Gastrocnemius medialis (tissue), 4 donors: ENCODE data around the gene C18orf63.

ENCODE experiments used
- POLR2A ChIP-seq, 2 donors: fragments of 450-650 bp; IDR thresholded peaks; one replicate each; pipeline ENCODE4 v1.6.1; 2017; ENCODE audit warnings: antibody characterized with exemption in 2 of 2, mild to moderate bottlenecking in 2 of 2, moderate library complexity in 2 of 2
- TF ChIP-seq, protein P1 (sequence below), 5 experiments: fragments of 450-650 bp in 3 of 5; fragments of 200-600 bp in 2 of 5; sonication (generic) in 2 of 5; IDR thresholded peaks in 4 of 5; conservative IDR thresholded peaks in 1 of 5; 1 replicate in 4 of 5; 2 replicates in 1 of 5; pipeline ENCODE4 v1.5.1; 2016 to 2019; ENCODE audit warnings: antibody characterized with exemption in 5 of 5, mild to moderate bottlenecking in 3 of 5, moderate library complexity in 3 of 5

DNA sequence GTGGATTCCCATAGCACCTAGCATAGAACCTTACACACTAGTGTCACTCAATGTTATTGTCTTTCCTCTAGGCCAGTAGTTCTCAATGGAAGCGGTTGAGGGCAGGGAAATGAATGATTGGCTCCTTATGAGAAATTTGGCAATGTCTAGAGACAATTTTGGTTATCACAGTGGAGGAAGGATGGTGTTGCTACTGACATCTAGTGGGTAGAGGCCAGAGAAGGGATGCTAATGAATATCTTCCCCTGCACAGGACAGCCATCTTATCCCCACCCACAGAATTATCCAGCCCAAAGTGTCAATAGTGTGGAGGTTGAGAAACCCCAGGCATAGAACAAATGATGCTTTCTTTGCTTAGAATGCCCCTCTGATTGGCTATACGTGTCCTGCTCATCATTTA is 15.8 kb downstream of the C18orf63 start:
- TF ChIP-seq, protein P1, sequence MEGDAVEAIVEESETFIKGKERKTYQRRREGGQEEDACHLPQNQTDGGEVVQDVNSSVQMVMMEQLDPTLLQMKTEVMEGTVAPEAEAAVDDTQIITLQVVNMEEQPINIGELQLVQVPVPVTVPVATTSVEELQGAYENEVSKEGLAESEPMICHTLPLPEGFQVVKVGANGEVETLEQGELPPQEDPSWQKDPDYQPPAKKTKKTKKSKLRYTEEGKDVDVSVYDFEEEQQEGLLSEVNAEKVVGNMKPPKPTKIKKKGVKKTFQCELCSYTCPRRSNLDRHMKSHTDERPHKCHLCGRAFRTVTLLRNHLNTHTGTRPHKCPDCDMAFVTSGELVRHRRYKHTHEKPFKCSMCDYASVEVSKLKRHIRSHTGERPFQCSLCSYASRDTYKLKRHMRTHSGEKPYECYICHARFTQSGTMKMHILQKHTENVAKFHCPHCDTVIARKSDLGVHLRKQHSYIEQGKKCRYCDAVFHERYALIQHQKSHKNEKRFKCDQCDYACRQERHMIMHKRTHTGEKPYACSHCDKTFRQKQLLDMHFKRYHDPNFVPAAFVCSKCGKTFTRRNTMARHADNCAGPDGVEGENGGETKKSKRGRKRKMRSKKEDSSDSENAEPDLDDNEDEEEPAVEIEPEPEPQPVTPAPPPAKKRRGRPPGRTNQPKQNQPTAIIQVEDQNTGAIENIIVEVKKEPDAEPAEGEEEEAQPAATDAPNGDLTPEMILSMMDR (IDR thresholded peaks at IDR 0.05 in 4 of 5, conservative IDR thresholded peaks at IDR 0.05 in 1 of 5), result no peak
- TF ChIP-seq POLR2A (IDR thresholded peaks at IDR 0.05), result no peak
